Measurements from ENCODE around the gene ADCY1.

The ADCY1 gene

GRCh38 chr7:45578022-45578421, 3.9 kb downstream of the ADCY1 start:
- DNase-seq, result no peak

GRCh38 chr7:45578467-45578866, 4.3 kb downstream of the ADCY1 start:
- DNase-seq, result no peak

- no peak for DNase-seq
Measured at GRCh38 chr7:45579391-45579801, 5.2 kb downstream of the ADCY1 start.

- no peak for DNase-seq
Measured at GRCh38 chr7:45580053-45580872, 6.1 kb downstream of the ADCY1 start.

GRCh38 chr7:45581271-45581780, 7.2 kb downstream of the ADCY1 start:
- DNase-seq, result no peak

- DNase-seq, result no peak
Measured at GRCh38 chr7:45582136-45582749, 8.1 kb downstream of the ADCY1 start.

- no peak for DNase-seq
Measured at GRCh38 chr7:45582868-45583277, 8.7 kb downstream of the ADCY1 start.

- DNase-seq, result no peak
Measured at GRCh38 chr7:45583296-45583695, 9.1 kb downstream of the ADCY1 start.

- DNase-seq, result no peak
Measured at GRCh38 chr7:45584261-45585210, 10.4 kb downstream of the ADCY1 start.

- no peak for DNase-seq
Measured at GRCh38 chr7:45585628-45586027, 11.5 kb downstream of the ADCY1 start.

GRCh38 chr7:45586542-45587520, 12.7 kb downstream of the ADCY1 start:
- DNase-seq, result no peak

- DNase-seq, result no peak
Measured at GRCh38 chr7:45588466-45588865, 14.3 kb downstream of the ADCY1 start.

GRCh38 chr7:45589061-45589460, 14.9 kb downstream of the ADCY1 start:
- no peak for DNase-seq

GRCh38 chr7:45589915-45590678, 15.9 kb downstream of the ADCY1 start:
- no peak for DNase-seq

GRCh38 chr7:45590679-45591057, 16.5 kb downstream of the ADCY1 start:
- no peak for DNase-seq

GRCh38 chr7:45591101-45591906, 17.1 kb downstream of the ADCY1 start:
- DNase-seq, result no peak

GRCh38 chr7:45592230-45592991, 18.2 kb downstream of the ADCY1 start:
- DNase-seq, result no peak

DNA sequence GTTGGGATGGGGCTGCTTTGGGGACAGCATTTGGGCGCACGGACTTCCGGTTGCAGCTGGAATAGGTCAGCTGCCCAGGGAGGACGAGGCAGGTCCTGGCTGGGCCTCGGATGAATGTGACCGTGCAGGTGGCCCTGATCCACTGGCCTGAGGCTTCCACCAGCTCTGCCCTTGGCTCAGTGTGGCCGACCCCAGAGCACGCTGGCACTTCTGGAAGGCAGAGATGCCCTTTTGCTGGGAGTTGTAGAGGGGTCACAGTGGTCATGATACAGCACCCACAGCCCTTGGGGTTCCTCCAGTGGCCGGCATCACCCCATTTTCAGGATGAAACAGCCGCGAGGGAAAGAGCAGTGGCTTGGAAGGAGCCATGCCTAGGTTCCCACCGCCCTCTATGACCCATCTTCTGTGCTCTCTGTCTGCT, 19.0 kb downstream of the ADCY1 start:
- DNase-seq, result no peak

GRCh38 chr7:45593877-45594276, 19.7 kb downstream of the ADCY1 start:
- DNase-seq, result no peak
